Sciatic nerve (tissue), 2 donors: ENCODE data around the gene LINC00237. TPM values are rescaled to one million over a fixed set of nuclear protein-coding genes. Genes with fewer than 3 reads are reported as not detected.

Experiments used
- ATAC-seq: fragments of 200-7000 bp; cut with Tn5 transposase; one replicate; pipeline ENCODE4 v1.9.1; 2020; ENCODE audit warnings: mild to moderate bottlenecking, moderate library complexity
- DNase-seq: peaks from one replicate; pipeline ENCODE4 v3.0.0-alpha.2; 2020; ENCODE audit warnings: low spot score
- intact Hi-C: fragments of 100-400 bp; cut with DNase I; formaldehyde crosslinking; loops from one replicate; pipeline ENCODE4 v1.14.2; 2022
- total RNA-seq: library from RNA; stranded (reverse); fragmentation: NEBNext Ultra II Directional; extraction: Animal tissue kit (Norgen Biotek cat#: 25700); gene quantifications from one replicate; pipeline ENCODE4 v1.2.1, GENCODE V29; 2021
- donor health status: DM: no; HTN: no; CAD: no.
- donor health status: DM: no; HTN: no; CAD: no.

LINC00237 gene
- total RNA-seq, 1 donor from 2014 or later: not detected

DNA sequence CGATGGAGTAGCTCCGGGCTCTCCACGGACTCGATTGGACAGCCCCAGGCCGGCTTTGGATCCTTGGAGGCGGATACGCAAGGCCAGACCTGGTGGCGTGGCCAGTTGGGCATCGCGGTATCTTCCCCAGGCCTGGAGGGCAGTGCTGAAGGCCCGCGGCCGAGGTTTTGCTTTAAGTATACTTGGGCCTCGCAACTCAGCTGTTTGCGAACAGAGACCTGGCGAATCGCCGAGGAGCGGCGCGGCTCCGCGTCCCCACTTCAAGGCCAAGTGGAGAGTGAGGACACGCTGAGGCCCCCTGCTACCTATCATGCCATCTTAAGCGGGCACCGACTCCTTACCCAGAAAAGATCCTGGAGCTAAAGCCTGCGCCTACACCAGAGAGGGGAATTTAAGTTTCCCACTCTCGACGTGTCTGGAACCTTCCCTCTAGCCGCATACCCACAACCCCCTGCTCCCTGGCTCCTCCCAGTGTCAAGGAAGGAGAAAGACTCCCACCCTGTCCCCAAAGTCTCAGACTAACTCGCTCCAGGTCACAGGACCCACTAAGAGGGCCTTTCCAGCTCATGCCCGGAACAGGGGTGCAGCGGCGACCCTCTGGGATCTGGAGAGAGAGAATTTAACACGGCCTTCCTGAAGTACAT, 4.1 kb downstream of the LINC00237 start:
- ATAC-seq (peak; percentile 49), DNase-seq (peak; percentile 61)

DNA sequence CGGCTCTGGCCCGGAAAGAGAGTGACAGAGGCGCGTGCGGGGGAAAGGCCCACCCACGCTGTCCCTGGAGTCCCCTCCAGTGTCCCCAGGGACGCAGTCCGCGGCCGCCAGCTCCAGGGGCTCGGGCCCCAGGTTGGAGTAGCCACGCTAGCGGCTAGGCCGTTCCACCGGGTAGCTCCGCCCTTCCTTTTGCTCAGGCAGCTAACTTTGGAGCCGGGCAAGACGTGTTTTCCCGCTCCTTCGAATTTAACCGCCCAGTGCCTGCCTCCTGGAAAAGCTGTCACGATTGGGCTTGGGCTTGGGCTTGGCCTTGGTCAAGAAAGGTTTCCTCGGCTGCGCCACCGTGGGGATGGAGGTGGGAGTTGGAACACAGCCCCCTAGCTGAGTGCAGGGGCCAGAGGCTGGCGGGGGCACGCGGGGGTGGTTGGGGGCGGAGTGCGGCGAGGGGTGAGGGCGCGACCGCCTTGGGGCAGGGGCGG, 4.7 kb downstream of the LINC00237 start:
- DNase-seq: no peak
- intact Hi-C loops: no loop called here
- no peak for ATAC-seq

More for the DNA sequence above, 4.1 kb downstream of the LINC00237 start:
- intact Hi-C loops: no loop called here

DNA sequence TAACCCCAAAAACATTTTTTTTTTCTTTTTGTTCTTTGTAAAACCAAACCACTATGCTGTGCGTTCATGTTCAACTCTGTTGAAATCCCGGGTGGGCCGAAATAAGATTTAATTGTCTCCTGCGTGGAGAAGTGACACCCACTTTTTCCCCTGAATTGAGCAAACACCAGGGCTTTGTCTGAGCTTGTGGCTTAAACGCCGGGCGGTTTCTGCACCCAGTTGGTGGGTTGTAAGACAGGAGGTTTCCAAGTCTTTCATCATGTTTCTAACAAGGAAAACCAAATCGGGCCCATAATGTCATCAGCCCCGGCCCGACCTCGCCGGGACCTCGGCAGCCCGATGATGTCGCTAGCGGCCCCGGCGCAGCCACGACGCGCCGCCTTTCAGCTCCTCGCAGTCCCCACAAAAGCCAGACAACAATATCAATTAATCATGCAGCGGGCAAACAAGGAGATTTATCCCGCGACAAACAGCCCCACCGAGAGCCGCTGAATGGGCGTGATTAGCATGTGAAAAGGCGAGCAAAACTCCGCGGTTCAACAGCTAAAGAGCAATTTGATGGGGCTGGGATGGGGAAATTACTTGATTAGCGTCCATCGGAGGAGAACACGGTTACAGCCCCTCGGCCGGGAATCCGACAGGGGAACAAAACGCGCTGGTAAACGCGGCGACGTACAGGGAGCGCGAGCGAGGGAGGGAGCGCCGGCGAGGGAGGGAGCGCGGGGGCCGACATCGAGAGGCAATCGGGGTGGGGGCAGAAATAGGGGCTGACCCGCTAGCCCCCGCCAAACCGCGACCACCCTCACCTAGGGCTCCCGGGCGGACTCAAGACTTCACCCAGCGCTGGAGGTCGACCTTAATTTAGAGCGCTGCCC, 5.3 kb downstream of the LINC00237 start:
- ATAC-seq (peak; percentile 24), DNase-seq (no peak)
- intact Hi-C loops: no loop called here

DNA sequence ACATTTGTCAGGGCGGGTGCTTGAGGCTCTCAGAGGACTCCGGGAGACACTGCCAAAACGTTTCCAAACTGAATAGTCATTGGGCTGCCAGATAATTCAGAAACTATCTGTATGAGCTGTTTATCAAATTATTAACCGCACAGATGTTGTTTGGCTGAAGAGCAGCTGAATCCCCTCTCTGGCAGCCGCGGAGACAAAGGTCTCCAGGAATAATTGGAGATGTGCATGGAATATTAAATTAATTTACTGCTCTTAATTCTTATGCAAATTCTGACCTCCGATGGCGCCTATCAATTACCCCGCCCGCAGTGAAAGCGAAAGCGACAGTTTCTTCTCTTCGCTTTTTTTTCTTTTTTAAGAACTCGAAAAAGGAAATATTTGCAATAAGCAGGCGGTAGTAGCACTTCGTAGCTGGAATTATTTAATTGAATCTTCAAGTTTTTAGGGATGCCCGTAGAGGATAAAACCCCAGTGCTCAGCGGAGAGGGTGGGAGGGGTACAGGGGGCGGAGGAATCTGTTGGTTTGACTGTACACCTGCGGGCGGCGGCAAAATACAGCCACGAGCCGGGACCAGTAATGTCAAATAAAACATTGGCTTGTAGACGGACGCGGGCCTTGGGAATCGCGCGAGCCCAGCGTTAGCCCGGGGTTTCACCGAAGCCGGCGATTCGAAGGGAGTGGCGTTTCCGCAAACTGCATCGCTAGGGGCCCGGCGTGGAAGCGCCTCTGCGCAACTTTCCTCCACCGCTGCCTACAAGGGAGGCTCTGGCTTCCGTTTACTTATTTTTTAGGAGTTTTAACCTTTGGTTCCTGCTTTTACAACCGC, 6.2 kb downstream of the LINC00237 start:
- intact Hi-C loops: no loop called here
- peak; percentile 34 for ATAC-seq
- DNase-seq: peak; percentile 63

DNA sequence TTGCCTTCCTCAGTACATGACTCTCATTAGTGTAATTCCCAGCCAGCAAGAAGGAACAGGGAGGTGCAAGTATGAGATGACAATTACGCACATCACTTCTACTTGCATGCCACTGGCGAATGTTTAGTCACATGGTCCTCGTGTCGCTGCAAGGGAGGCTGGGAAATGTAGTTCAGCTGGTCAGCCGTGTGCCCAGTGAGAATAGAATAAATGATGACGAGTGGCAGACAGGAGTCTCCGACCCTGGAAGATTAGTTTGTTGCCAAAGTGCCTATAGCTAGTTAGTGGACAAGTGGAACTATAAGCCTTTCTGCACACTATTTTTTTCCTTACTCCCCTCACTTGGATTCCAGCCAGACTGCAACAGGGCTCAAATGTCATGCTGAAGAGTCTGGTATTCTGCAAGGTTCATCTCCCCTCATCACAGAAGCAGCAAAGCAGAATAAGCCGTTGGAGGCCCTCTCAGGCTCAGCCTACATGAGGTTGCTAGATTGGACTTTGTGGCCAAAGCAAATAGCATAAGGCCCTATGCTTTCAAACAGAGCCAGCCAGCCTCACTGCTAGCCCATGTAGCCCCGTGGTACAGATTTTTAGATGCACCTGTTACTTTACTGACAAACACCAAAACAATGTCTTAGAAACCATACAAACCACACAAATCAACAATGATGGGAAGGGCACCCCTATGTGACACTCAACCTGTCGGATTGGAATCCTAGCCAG, 9.7 kb downstream of the LINC00237 start:
- no peak for DNase-seq
- intact Hi-C loops: no loop called here

DNA sequence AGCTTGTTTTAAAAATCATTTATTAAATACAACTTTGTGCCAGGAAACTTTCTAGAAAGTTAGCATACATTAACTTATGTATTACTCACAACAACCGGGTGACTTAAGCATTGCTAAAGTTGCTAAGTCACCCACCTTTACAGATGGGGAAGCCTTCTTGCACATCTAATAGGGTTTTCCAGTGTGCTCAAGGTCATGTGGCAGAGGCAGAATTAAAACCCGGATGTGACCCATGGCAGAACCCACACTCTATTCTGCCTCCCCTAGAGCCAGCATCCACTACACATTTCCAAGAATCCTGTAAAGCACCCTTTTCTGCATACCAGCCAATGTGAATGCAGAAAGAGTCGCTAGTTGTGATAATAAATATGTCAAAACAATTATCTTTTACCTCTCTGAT, 13.4 kb downstream of the LINC00237 start:
- no peak for DNase-seq
- intact Hi-C loops: no loop called here
- no peak for ATAC-seq

More for the DNA sequence above, 9.7 kb downstream of the LINC00237 start:
- no peak for ATAC-seq

DNA sequence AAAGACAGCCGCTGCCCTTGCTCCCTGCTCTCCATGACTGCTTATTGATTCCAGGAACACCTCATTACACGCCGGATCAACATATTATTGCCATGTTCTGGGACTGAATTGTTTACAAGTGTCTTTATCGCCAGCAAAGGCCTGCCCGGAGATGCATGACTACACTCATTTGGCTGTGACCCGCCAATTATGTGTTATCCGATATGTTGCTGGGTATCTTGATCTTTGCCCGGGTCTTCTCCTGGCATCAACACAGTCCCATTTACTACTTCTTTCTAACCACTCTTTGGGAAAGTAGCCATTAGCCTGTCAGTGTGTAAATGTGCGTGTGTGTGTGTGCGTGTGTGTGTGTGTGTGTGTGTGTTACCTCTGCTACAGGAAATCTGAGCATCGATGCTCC, 15.4 kb downstream of the LINC00237 start:
- DNase-seq (no peak), ATAC-seq (no peak)
- intact Hi-C loops: no loop called here

DNA sequence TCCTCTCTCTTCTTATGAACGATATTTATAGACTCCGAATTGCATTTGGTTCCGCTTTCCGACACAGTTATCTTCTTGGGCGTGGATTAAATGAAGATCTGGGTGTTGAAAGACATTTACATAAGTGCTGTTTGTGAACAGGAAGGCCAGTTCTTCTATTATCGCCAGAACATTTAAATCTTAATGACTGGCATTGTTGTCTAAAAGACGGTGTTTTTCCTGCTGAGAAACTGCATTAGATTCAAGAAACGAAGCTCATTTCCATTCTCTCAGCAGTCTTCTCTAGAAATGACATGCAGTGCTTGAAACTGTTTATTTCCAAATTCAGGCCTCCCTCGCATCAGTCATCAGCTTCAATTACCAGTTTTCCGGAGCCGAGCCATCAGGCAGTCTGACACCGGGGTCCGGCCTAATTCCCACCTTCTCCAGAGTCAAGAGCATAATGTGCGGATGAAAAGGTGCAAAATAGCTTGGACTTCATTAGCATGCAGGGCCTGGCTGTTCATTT, 16.0 kb downstream of the LINC00237 start:
- intact Hi-C loops: no loop called here
- ATAC-seq (no peak), DNase-seq (no peak)

DNA sequence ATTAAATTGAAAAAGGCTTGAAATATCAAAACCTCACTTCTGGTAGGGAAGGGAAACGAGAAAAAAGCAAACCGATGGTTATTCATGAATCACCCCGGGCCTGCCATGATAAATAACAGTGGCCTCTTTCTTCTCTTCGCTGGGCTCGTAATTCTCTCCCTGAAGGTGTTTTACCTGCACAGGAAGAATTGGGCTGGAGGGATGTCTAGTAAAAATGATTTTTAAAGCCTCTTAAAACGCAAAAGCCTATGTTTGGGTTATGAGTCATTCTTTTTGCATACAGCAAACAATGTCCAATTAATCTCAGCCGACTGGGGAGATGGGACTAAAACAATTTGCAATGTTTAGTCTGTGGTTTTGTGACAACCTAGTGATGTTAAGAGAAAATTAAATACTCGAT, 16.8 kb downstream of the LINC00237 start:
- intact Hi-C loops: no loop called here
- DNase-seq (no peak), ATAC-seq (no peak)

DNA sequence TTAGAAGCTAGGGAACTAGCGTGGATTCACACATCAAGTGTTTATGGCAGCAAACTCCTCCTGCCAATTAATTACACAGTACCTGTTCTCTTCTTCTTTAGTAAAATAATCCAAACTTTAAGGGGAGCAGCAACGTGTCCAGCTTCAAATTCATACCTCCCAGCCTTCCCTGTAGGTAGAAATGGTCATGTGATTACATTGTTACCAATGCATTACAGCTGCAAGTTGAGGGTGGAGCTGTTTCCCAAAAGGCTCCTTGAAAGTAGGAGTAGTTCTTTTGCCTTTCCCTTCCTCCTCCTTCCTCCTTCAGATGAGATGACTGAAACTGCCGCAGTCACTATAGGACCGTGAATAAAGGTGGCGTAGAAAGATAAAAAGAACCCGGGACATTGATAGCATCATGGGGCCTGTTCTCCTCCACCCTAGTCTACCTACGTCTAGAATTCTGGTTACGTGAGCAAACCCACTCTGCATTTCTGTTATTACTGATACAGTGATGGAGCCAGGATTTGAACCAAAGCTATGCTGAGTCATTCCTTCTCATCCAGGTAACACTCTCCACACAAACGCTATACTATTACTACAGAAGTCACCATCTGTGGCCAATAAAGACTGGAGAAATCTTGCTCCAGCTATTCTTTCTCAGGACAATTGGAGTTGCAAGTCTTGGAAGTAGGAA, 18.2 kb downstream of the LINC00237 start:
- ATAC-seq (no peak), DNase-seq (no peak)
- intact Hi-C loops: no loop called here

DNA sequence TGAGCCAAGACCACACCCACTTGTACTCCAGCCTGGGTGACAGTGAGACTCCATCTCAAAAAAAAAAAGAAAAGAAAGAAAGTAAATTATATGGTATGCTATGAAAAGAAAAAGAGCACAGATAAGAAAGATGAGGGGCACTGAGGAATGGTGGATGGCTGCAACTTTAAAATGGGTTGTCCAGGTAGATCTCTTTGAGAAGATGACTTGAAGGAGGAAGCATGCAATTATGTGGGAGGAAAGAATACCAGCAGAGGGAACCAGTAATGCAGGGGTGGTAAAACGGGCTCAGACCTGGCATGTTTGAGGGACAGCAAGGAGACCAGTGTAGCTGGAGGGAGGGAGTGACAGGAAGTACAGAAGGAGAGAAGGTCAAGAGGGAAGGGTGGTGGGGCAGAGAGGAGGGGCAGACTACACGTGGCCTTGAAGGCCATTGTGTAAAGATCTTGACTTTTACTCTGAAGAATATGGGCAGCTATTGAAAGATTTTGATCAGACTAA, 22.3 kb downstream of the LINC00237 start:
- DNase-seq: no peak
- ATAC-seq: no peak
- intact Hi-C loops: no loop called here

DNA sequence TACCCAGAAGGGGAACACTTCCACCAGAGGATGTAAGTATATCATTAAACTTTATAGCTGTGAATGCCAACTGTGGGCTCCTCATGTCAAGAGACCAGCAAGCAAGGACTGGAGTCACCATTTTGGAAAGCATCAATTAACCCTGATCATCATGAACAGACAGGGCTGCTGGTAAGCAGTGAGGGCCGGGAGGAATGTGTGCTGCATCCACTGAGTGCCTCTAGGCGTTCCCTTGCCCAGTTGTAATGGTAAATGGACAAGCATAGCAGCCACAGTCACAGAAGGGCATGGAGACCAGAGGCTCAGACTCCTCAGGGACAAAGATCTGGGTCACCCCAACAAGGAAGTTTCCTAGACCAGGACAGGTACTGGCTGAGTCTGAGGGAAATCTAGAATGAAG, 23.6 kb downstream of the LINC00237 start:
- ATAC-seq (no peak), DNase-seq (no peak)
- intact Hi-C loops: no loop called here

DNA sequence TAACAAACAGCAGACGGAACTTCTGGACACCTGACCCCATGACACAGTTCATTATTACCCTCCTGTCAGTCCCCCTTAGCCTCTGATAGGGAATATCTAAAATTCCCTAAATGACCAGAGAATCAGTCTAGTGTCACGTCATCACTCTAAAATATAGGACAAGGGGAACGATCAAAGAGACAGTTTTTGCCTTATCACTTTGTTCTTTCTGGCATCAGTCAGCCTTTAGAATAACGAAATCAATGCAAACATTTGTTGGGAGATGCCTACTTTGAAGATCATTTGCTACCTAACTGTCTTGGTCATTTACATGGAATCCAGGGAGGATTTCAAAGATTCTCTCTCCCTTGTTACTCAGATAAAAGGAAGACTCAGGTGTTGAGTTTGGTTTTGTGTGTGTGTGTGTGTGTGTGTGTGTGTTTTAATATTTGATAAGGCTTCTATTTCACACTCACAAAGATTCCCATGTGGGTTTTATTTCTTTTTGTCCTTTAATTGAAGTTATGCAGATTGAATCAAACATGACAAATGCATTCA, 28.3 kb downstream of the LINC00237 start:
- ATAC-seq (no peak), DNase-seq (no peak)
- intact Hi-C loops: no loop called here

DNA sequence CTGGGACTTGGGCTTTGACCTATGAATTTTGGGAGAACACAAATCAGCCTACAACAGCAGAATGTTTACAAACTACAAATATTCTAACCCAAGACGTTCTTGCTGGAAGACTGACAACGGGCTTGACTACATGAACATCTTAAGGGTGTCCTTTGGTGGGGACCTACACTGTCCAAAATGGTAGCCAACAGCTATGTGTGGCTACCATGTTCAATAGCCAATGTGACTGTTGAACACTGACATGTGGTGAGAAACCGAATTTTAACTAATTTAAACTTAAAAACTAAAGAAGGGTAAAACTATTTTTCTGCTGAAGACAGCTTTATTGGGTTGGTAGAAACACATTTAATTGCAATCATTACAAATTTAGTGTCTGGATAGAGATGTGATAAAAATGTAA, 30.1 kb downstream of the LINC00237 start:
- intact Hi-C loops: no loop called here
- DNase-seq (no peak), ATAC-seq (no peak)

DNA sequence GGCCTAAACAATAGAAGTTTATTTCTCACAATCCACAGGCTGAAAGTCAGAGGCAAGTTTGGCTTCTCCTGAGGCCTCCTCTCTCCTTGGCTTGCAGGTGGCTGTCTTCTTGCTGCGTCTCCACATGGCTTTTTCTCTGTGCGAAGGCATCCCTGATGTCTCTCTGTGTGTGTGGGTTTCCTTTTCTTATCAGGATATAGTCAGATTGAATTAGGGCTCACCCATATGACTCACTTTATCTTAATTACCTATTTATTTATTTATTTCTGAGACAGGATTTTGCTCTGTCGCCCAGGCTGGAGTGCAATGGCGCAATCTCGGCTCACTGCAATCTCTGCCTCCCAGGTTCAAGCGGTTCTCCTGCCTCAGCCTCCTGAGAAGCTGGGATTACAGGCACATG, 30.7 kb downstream of the LINC00237 start:
- ATAC-seq (no peak), DNase-seq (no peak)
- intact Hi-C loops: no loop called here

DNA sequence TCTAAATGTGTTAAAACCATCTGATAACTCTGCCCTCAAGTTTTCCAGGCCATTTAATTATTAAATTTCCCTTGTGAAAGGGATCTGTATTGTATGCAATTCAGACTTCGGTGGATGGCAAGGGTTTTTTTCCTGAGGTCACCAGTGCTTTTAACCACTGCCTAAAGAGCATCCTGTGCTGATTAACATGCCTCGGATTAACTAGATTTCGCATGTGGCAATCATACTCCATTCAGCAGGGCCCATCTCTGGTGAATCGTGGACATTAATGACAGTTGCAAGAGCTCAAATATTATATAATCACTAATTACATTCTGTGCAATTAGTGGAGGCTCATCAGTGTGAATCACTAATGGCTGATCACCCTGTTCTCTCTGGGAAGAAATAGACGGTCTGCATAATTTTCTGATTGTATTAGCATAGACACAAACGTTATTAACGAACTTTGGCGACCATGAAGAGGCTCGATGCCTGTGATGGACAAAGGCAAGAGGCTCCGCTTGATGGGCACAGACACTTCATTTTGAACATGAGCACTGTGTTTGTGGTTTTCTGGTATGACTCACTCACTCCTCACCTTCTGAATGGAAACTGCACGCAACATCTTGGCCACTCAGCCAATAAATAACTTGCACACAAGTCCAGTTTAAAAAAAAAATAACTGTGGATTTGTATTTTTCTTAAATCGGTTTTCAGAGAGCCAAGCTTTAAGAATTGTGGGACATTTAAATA, 31.4 kb downstream of the LINC00237 start:
- no peak for ATAC-seq
- intact Hi-C loops: no loop called here

DNA sequence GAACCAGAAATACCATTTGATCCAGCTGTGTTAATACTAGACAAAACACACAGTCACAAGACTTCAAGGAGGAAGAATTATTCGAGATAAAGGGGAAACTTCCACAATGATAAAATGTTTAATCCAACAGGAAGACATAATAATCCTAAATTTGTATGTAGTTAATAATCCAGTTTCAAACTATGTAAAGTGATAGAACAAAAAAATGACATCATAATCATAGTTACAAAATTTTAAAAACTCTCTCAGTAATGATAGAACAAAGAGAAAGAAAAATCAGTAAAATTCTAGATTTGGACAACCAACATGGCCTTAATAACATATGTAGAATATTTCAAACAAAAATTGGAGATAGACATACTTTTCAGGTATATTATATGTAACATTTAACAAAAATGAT, 38.9 kb downstream of the LINC00237 start:
- ATAC-seq (no peak), DNase-seq (no peak)
- intact Hi-C loops: no loop called here

More for the DNA sequence above, 31.4 kb downstream of the LINC00237 start:
- DNase-seq: no peak
